IMR-90 (cell line): ENCODE data around the gene SYNPR. TPM values are rescaled to one million over a fixed set of nuclear protein-coding genes. Genes with fewer than 3 reads are reported as not detected.

Experiments
- ATAC-seq: fragments of 200-7000 bp; cut with Tn5 transposase; 2 replicates; pipeline ENCODE4 v1.9.1; 2020; ENCODE audit warnings: low read depth, mild to moderate bottlenecking, moderate library complexity
- BruUV-seq: library from RNA; stranded (reverse); fragments of 400-500 nt; replicated peaks from 2 replicates; lab custom pipeline; 2021; lab: Mats Ljungman, UMichigan
- CTCF ChIA-PET: fragments of 300-600 bp; formaldehyde crosslinking; extraction: SDS; loops from one replicate; lab custom pipeline; 2021; ENCODE audit warnings: antibody characterized with exemption; lab: Yijun Ruan, JAX
- POLR2A ChIA-PET: fragments of 300-600 bp; sonication (Branson Sonifier 250); formaldehyde crosslinking; loops from one replicate; lab custom pipeline; 2022; ENCODE audit warnings: antibody characterized with exemption; ENCODE audit not compliant: unreplicated experiment; lab: Charles Lee
- DNase-seq: peaks from one replicate; pipeline ENCODE4 v3.0.0; 2013
- H2AFZ ChIP-seq: replicated peaks from 2 replicates; pipeline ENCODE3; 2013; ENCODE audit warnings: low read length, mild to moderate bottlenecking; ENCODE audit not compliant: poor library complexity
- H2AK5ac ChIP-seq: 2 replicates; pipeline ENCODE4 v1.6.1; 2013; ENCODE audit warnings: low read depth, low read length, inconsistent platforms
- H2AK9ac ChIP-seq: replicated peaks from 2 replicates; pipeline ENCODE3; 2013; ENCODE audit warnings: mild to moderate bottlenecking, low read depth, low read length, moderate library complexity; ENCODE audit not compliant: poor library complexity
- H2BK120ac ChIP-seq: 2 replicates; pipeline ENCODE4 v1.6.1; 2013; ENCODE audit warnings: low read depth, low read length, inconsistent platforms
- H2BK15ac ChIP-seq: 3 replicates; pipeline ENCODE4 v1.6.1; 2013; ENCODE audit warnings: low read depth, low read length, inconsistent platforms
- H2BK20ac ChIP-seq: 2 replicates; pipeline ENCODE4 v1.6.1; 2013; ENCODE audit warnings: low read depth, mild to moderate bottlenecking, inconsistent platforms, low read length, moderate library complexity
- H2BK5ac ChIP-seq: 2 replicates; pipeline ENCODE4 v1.6.1; 2013; ENCODE audit warnings: mild to moderate bottlenecking, low read depth, low read length, inconsistent platforms; ENCODE audit not compliant: poor library complexity, severe bottlenecking
- H3K14ac ChIP-seq: replicated peaks from 2 replicates; pipeline ENCODE4 v1.6.1; 2013; ENCODE audit warnings: low read depth, low read length, inconsistent platforms
- H3K18ac ChIP-seq: 2 replicates; pipeline ENCODE4 v1.6.1; 2013; ENCODE audit warnings: low read depth, low read length, control low read depth
- H3K23ac ChIP-seq: 2 replicates; pipeline ENCODE4 v1.6.1; 2013; ENCODE audit warnings: low read depth, low read length, inconsistent platforms
- H3K27ac ChIP-seq: 2 replicates; pipeline ENCODE4 v1.5.1; 2013; ENCODE audit warnings: mild to moderate bottlenecking, control low read depth, low read length; ENCODE audit not compliant: insufficient read depth
- H3K27me3 ChIP-seq: 2 replicates; pipeline ENCODE4 v1.6.1; 2013; ENCODE audit warnings: low read length; ENCODE audit not compliant: control insufficient read depth, insufficient read depth
- H3K36me3 ChIP-seq: 2 replicates; pipeline ENCODE4 v1.6.1; 2013; ENCODE audit warnings: low read length, mixed read lengths; ENCODE audit not compliant: control insufficient read depth, insufficient read depth
- H3K4ac ChIP-seq: 2 replicates; pipeline ENCODE4 v1.6.1; 2013; ENCODE audit warnings: low read depth, low read length, inconsistent platforms
- H3K4me1 ChIP-seq: 2 replicates; pipeline ENCODE4 v1.6.1; 2013; ENCODE audit warnings: low read length, mixed read lengths; ENCODE audit not compliant: control insufficient read depth, insufficient read depth
- H3K4me2 ChIP-seq: 2 replicates; pipeline ENCODE4 v1.6.1; 2013; ENCODE audit warnings: low read depth, mild to moderate bottlenecking, control low read depth, low read length, moderate library complexity
- H3K4me3 ChIP-seq: 2 replicates; pipeline ENCODE4 v1.5.1; 2013; ENCODE audit warnings: low read depth, mild to moderate bottlenecking, control low read depth, low read length, moderate library complexity; ENCODE audit not compliant: insufficient read depth
- H3K56ac ChIP-seq: 2 replicates; pipeline ENCODE4 v1.6.1; 2013; ENCODE audit warnings: low read length, inconsistent platforms; ENCODE audit not compliant: insufficient read depth; ENCODE audit errors: extremely low read depth
- H3K79me1 ChIP-seq, 2 experiments: 2 replicates each; pipeline ENCODE4 v1.6.1; 2013; ENCODE audit warnings: low read length in 2 of 2, inconsistent platforms in 1 of 2, low read depth in 1 of 2
- H3K9ac ChIP-seq: 2 replicates; pipeline ENCODE4 v1.6.1; 2013; ENCODE audit warnings: low read depth, low read length, control low read depth
- H3K9me1 ChIP-seq: 2 replicates; pipeline ENCODE4 v1.6.1; 2013; ENCODE audit warnings: low read length, inconsistent platforms; ENCODE audit not compliant: insufficient read depth
- H3K9me3 ChIP-seq: 2 replicates; pipeline ENCODE4 v1.6.1; 2013; ENCODE audit warnings: low read length; ENCODE audit not compliant: control insufficient read depth, insufficient read depth
- H4K20me1 ChIP-seq: 2 replicates; pipeline ENCODE4 v1.6.1; 2013; ENCODE audit warnings: low read length, inconsistent platforms; ENCODE audit not compliant: insufficient read depth
- H4K5ac ChIP-seq: 2 replicates; pipeline ENCODE4 v1.6.1; 2013; ENCODE audit warnings: mild to moderate bottlenecking, low read depth, low read length, control low read depth
- H4K8ac ChIP-seq, 2 experiments: 2 replicates each; pipeline ENCODE4 v1.6.1; 2013; ENCODE audit warnings: low read depth in 2 of 2, low read length in 2 of 2, control low read depth in 1 of 2, inconsistent platforms in 1 of 2
- H4K91ac ChIP-seq: 2 replicates; pipeline ENCODE4 v1.6.1; 2013; ENCODE audit warnings: low read depth, low read length, inconsistent platforms; ENCODE audit not compliant: insufficient read depth
- RFX5 ChIP-seq: IDR thresholded peaks from 2 replicates; pipeline ENCODE4 v1.8.0; 2012; ENCODE audit warnings: low read depth, mild to moderate bottlenecking, low read length, moderate library complexity
- dilution Hi-C: fragments of 300-500 bp; cut with HindIII; formaldehyde crosslinking; loops from one replicate; pipeline ENCODE4 v1.14.3; 2018; ENCODE audit warnings: low sequenced_read_pairs; ENCODE audit not compliant: unreplicated experiment
- in situ Hi-C: fragments of 300-500 bp; cut with MboI; formaldehyde crosslinking; loops from 3 replicates; pipeline ENCODE4 v1.14.3; 2019; ENCODE audit warnings: low sequenced_read_pairs, inconsistent platforms, mixed read lengths
- intact Hi-C: fragments of 100-400 bp; cut with micrococcal nuclease; formaldehyde crosslinking; loops from 2 replicates; pipeline ENCODE4 v1.10.0; 2022
- polyA plus RNA-seq, 3 experiments: library from polyadenylated mRNA; depleted of rRNA; stranded (reverse); fragments of >200 nt; gene quantifications; 2 replicates each; pipeline ENCODE4 v1.2.3, GENCODE V29; 2012; ENCODE audit warnings: low replicate concordance in 1 of 3
- total RNA-seq: library from RNA; depleted of rRNA; stranded (reverse); fragments of >200 nt; gene quantifications from 2 replicates; pipeline ENCODE4 v1.2.3, GENCODE V29; 2012

The SYNPR gene
- total and polyA plus RNA-seq, 2 of the 4 experiments (the other 2 are of a cell fraction), result not detected

DNA sequence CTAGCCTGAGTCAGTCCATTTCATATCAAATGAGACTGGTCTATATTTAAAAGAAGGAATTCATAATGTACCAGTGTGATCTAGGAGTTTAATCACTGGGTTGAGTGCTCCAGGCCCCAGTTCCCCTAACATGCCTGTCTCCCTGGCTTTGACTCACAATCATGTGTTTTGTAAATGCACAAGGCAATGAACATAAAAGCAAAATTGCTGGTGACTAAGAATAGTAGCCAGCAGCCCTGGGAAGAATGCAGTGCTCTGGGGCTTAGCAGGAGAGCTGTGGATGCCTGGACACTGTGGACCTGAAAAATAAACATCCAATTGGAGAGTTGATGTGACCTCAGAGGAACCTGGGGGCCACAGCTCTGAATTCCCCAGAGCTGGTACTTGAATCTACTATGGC, 50.3 kb downstream of the SYNPR start:
- no peak overlapping the region for H4K8ac ChIP-seq
- no peak overlapping the region for H2AFZ ChIP-seq
- ChIA-PET POLR2A (no interaction called here), CTCF (no interaction called here)
- no peaks in the 10 kb centered on the region for H3K36me3 ChIP-seq
- ATAC-seq (no peak), DNase-seq (peak; percentile 2)
- no peak overlapping the region for H3K27ac ChIP-seq
- no peak for TF ChIP-seq RFX5
- no peak overlapping the region for H2BK20ac ChIP-seq
- no peak overlapping the region for H2BK120ac ChIP-seq
- H3K14ac ChIP-seq, result no peak overlapping the region
- dilution Hi-C loops, result no loop called here
- H3K9ac ChIP-seq, result no peak overlapping the region
- H2AK9ac ChIP-seq, result no peak overlapping the region
- in situ Hi-C loops, result loop anchor here (25.0 kb wide), 2 partner anchors 91 to 716 kb away; no protein-coding TSS in a partner anchor
- H3K18ac ChIP-seq, result no peak overlapping the region
- no peaks in the 10 kb centered on the region for H3K9me1 ChIP-seq
- H4K5ac ChIP-seq, result no peak overlapping the region
- H3K56ac ChIP-seq, result no peak overlapping the region
- no peak overlapping the region for H2AK5ac ChIP-seq
- H3K4ac ChIP-seq, result no peak overlapping the region
- no peak overlapping the region for H3K23ac ChIP-seq
- H3K4me2 ChIP-seq, result no peak overlapping the region
- no TSS peak for BruUV-seq
- H3K27me3 ChIP-seq, result no peaks in the 10 kb centered on the region
- H2BK15ac ChIP-seq, result no peak overlapping the region
- no peaks in the 10 kb centered on the region for H3K79me1 ChIP-seq
- no peak overlapping the region for H3K4me3 ChIP-seq
- no peaks in the 10 kb centered on the region for H3K9me3 ChIP-seq
- intact Hi-C loops, result no loop called here
- H3K4me1 ChIP-seq, result no peaks in the 10 kb centered on the region
- H4K91ac ChIP-seq, result no peak overlapping the region
- H4K20me1 ChIP-seq, result no peaks in the 10 kb centered on the region
- H2BK5ac ChIP-seq, result no peak overlapping the region
